MM.1S (cell line): ENCODE data around the gene SDC1.

Source experiments
- CTCF ChIP-seq: fragments of 300-600 bp; sonication (generic); IDR thresholded peaks from 2 replicates; pipeline ENCODE4 v1.5.1; 2016; ENCODE audit warnings: antibody characterized with exemption, low read length, mixed read lengths
- EZH2 ChIP-seq: fragments of 300-600 bp; sonication (generic); optimal IDR thresholded peaks from 2 replicates; pipeline ENCODE3; 2017; ENCODE audit warnings: low read depth, mild to moderate bottlenecking, antibody characterized with exemption, low read length, mixed read lengths

- TF ChIP-seq CTCF (no peak), EZH2 (no peak)
Measured at GRCh38 chr2:20231159-20231558, 6.2 kb upstream of the SDC1 start.
